Testis (tissue), 3 donors: ENCODE data around the gene TLE6. TPM values are rescaled to one million over a fixed set of nuclear protein-coding genes. Genes with fewer than 3 reads are reported as not detected.

Source experiments
- DNase-seq: peaks from one replicate; pipeline ENCODE4 v3.0.0-alpha.2; 2019
- H3K27ac ChIP-seq, 2 donors: fragments of 200-600 bp; sonication (generic); one replicate each; pipeline ENCODE4 v1.5.1; 2019
- H3K27me3 ChIP-seq: fragments of 200-600 bp; sonication (generic); one replicate; pipeline ENCODE4 v1.5.1; 2019
- H3K36me3 ChIP-seq: fragments of 200-600 bp; sonication (generic); one replicate; pipeline ENCODE4 v1.5.1; 2017; ENCODE audit warnings: low read depth; ENCODE audit errors: missing control alignments
- H3K4me1 ChIP-seq: fragments of 200-600 bp; sonication (generic); one replicate; pipeline ENCODE4 v1.5.1; 2019
- H3K4me3 ChIP-seq, 2 donors: fragments of 200-600 bp; sonication (generic); one replicate each; pipeline ENCODE4 v1.5.1; 2017 to 2019
- H3K9me3 ChIP-seq: fragments of 200-600 bp; sonication (generic); one replicate; pipeline ENCODE4 v1.5.1; 2017
- CTCF ChIP-seq, 3 experiments: fragments of 450-650 bp in 2 of 3; fragments of 200-600 bp in 1 of 3; sonication (generic) in 1 of 3; IDR thresholded peaks; one replicate each; pipeline ENCODE4 v1.5.1; 2016 to 2019; ENCODE audit warnings: antibody characterized with exemption in 3 of 3, mild to moderate bottlenecking in 2 of 3, moderate library complexity in 1 of 3
- POLR2A ChIP-seq: fragments of 450-650 bp; IDR thresholded peaks from one replicate; pipeline ENCODE4 v1.6.1; 2017; ENCODE audit warnings: antibody characterized with exemption, mild to moderate bottlenecking, moderate library complexity
- WGBS, 2 donors: methylation state at CpG; one replicate each; pipeline ENCODE4 v1.1.5; 2018; 5-methylcytosine and 5-hydroxymethylcytosine counted together
- intact Hi-C: fragments of 100-400 bp; cut with DNase I; formaldehyde crosslinking; loops from one replicate; pipeline ENCODE4 v1.15.1; 2023; ENCODE audit warnings: low total_unique reads
- polyA plus RNA-seq: library from polyadenylated mRNA; stranded (reverse); fragments of 350-450 nt; fragmentation: Illumina TruSeq; extraction: RNeasy Lipid Tissue Mini Kit (QIAGEN cat#74804); gene quantifications from one replicate; pipeline ENCODE4 v1.2.3, GENCODE V29; 2014; ENCODE audit warnings: low read depth, low replicate concordance; ENCODE audit not compliant: insufficient read depth
- total RNA-seq, 2 donors: library from RNA; depleted of rRNA; stranded (reverse); fragments of >200 nt; gene quantifications; one replicate each; pipeline ENCODE4 v1.2.3, GENCODE V29; 2016

TLE6 gene
- total and polyA plus RNA-seq, 3 donors from 2014 or later, result 8.1 to 12.5 (median 9.1) TPM

- 80 to 84% methylated on average over 5 of the region's 5 CpGs for WGBS, 2 donors
- H3K9me3 ChIP-seq, result no peaks in the 10 kb centered on the region
- intact Hi-C loops, result no loop called here
- DNase-seq, result no peak
- H3K27ac ChIP-seq, result no peak overlapping the region
- TF ChIP-seq POLR2A, result no peak
- TF ChIP-seq CTCF (IDR thresholded peaks at IDR 0.05), result no peak
- H3K27me3 ChIP-seq, result no peaks in the 10 kb centered on the region
- no peak overlapping the region for H3K4me3 ChIP-seq
- H3K4me1 ChIP-seq, result peaks cover 9% of the 10 kb centered on the region
- no peaks in the 10 kb centered on the region for H3K36me3 ChIP-seq
Observed at GRCh38 chr19:3024509-3024869, 47.1 kb downstream of the TLE6 start.

- TF ChIP-seq POLR2A (no peak), CTCF (IDR thresholded peaks at IDR 0.05) (no peak)
- Histone ChIP-seq H3K4me1 (peaks cover 12% of the 10 kb centered on the region), H3K27me3 (no peaks in the 10 kb centered on the region), H3K36me3 (no peaks in the 10 kb centered on the region), H3K9me3 (no peaks in the 10 kb centered on the region), H3K4me3 (no peak overlapping the region), H3K27ac (no peak overlapping the region)
- intact Hi-C loops, result no loop called here
- DNase-seq, result no peak
- 83 to 90% methylated on average over 16 to 29 of the region's 30 CpGs for WGBS, 2 donors
Observed at GRCh38 chr19:3024870-3025548, 47.6 kb downstream of the TLE6 start.

- intact Hi-C loops, result no loop called here
- no peak overlapping the region for H3K4me3 ChIP-seq
- H3K36me3 ChIP-seq, result no peaks in the 10 kb centered on the region
- no peak overlapping the region for H3K27ac ChIP-seq
- WGBS, 2 donors, result 90 to 92% methylated on average over 9 of the region's 9 CpGs
- H3K4me1 ChIP-seq, result peaks cover 12% of the 10 kb centered on the region
- TF ChIP-seq CTCF (IDR thresholded peaks at IDR 0.05), result no peak
- TF ChIP-seq POLR2A, result no peak
- H3K9me3 ChIP-seq, result no peaks in the 10 kb centered on the region
- DNase-seq, result no peak
- H3K27me3 ChIP-seq, result no peaks in the 10 kb centered on the region
Observed at GRCh38 chr19:3025549-3025886, 48.2 kb downstream of the TLE6 start.

GRCh38 chr19:3026768-3027167 is 49.4 kb downstream of the TLE6 start:
- intact Hi-C loops, result no loop called here
- DNase-seq, result no peak
- Histone ChIP-seq H3K36me3 (no peaks in the 10 kb centered on the region), H3K27me3 (no peaks in the 10 kb centered on the region), H3K27ac (no peak overlapping the region), H3K9me3 (no peaks in the 10 kb centered on the region), H3K4me3 (no peak overlapping the region), H3K4me1 (peaks cover 12% of the 10 kb centered on the region)
- TF ChIP-seq POLR2A (no peak), CTCF (IDR thresholded peaks at IDR 0.05) (no peak)
- 89 to 96% methylated on average over 1 of the region's 1 CpG for WGBS, 2 donors

- no peak overlapping the region for H3K27ac ChIP-seq
- 67 to 80% methylated on average over 1 to 2 of the region's 2 CpGs for WGBS, 2 donors
Observed at GRCh38 chr19:3027292-3027691, 49.9 kb downstream of the TLE6 start.

More at GRCh38 chr19:3027292-3027691, 49.9 kb downstream of the TLE6 start:
- Histone ChIP-seq H3K36me3 (no peaks in the 10 kb centered on the region), H3K4me3 (no peak overlapping the region), H3K27me3 (no peaks in the 10 kb centered on the region), H3K9me3 (no peaks in the 10 kb centered on the region), H3K4me1 (peaks cover 12% of the 10 kb centered on the region)
- intact Hi-C loops, result no loop called here
- DNase-seq, result no peak
- TF ChIP-seq CTCF (IDR thresholded peaks at IDR 0.05) (no peak), POLR2A (no peak)
